ENCODE data around the gene NTM. TPM values are rescaled to one million over a fixed set of nuclear protein-coding genes. Genes with fewer than 3 reads are reported as not detected.

NTM gene
- total and polyA plus RNA-seq, 2 of the 8 experiments (the other 6 are each of a cell fraction or from before 2014, with no cell fraction given): 13.4 to 20.0 TPM

DNA sequence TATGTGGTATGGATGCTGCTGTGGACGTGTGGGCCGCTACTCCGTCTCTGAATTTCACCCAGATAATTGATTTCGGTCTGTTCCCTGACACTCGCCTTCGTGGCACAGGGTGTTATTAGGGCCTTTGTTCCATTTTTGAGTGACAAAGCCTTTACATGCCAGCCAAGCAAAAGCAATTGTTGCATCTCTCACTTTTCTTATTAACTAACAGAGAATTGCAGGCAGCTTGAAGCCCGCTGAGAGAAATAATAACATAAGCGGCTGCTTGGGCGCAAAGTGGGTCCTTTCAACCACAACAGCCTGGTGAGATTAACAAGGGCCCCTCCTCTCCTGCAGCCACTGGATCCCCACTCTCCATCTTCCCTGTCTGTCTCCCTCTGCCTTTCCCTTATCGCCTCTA is 449.4 kb downstream of the NTM start:
- Histone ChIP-seq H2BK5ac (ENCODE audit: low read depth, low read length) (no peak overlapping the region), H3K4me3 (ENCODE audit: extremely low read depth in 1 of 4, insufficient read depth in 2 of 4, low read depth in 3 of 4, low read length in 4 of 4) (no peak overlapping the region), H4K8ac (ENCODE audit: extremely low read depth, insufficient read depth, low read length) (no peak overlapping the region), H3K56ac (replicated peaks; ENCODE audit: insufficient read length, low read depth, low read length) (no peak overlapping the region), H2AK5ac (ENCODE audit: low read depth, low read length) (no peak overlapping the region), H2BK15ac (ENCODE audit: low read length) (no peak overlapping the region), H4K91ac (replicated peaks; ENCODE audit: insufficient read length, low read length) (no peak overlapping the region), H4K20me1 (replicated peaks in 1 of 2; ENCODE audit: control insufficient read depth in 1 of 2, insufficient read depth in 2 of 2, low read length in 2 of 2) (no peaks in the 10 kb centered on the region), H3K4ac (replicated peaks; ENCODE audit: insufficient read length, low read depth, low read length) (no peak overlapping the region), H3K4me1 (replicated peaks in 1 of 4; ENCODE audit: control insufficient read depth in 3 of 4, insufficient read depth in 4 of 4, low read length in 3 of 4) (peaks cover 0 to 14% (median 7%) of the 10 kb centered on the region in 4 experiments; a peak in 5 of 7 replicates), H4K5ac (ENCODE audit: insufficient read length, low read depth, low read length) (no peak overlapping the region), H2BK120ac (replicated peaks; ENCODE audit: low read depth, low read length) (no peak overlapping the region), H3K18ac (ENCODE audit: extremely low read depth, low read length) (no peak overlapping the region), H3K27me3 (replicated peaks in 1 of 4; ENCODE audit: control insufficient read depth in 3 of 4, extremely low read depth in 1 of 4, insufficient read depth in 3 of 4, low read length in 3 of 4) (no peaks in the 10 kb centered on the region), H3K4me2 (ENCODE audit: insufficient read depth in 1 of 2, low read depth in 2 of 2, low read length in 2 of 2) (no peak overlapping the region), H3K23me2 (ENCODE audit: low read depth, low read length) (no peaks in the 10 kb centered on the region), H3K27ac (ENCODE audit: low read depth, low read length) (no peak overlapping the region), H3K9me3 (ENCODE audit: insufficient read depth in 2 of 2, low read depth in 1 of 2, low read length in 1 of 2) (no peaks in the 10 kb centered on the region), H2BK20ac (ENCODE audit: low read length) (no peak overlapping the region), H2BK12ac (ENCODE audit: low read depth, low read length) (no peak overlapping the region), H2AFZ (ENCODE audit: low read length) (no peak overlapping the region), H3K9ac (replicated peaks in 1 of 4; ENCODE audit: extremely low read depth in 1 of 4, low read depth in 3 of 4, low read length in 3 of 4) (no peak overlapping the region), H3K79me2 (ENCODE audit: control insufficient read depth in 1 of 2, insufficient read depth in 2 of 2, low read length in 2 of 2) (no peaks in the 10 kb centered on the region), H3K23ac (ENCODE audit: insufficient read length) (no peak overlapping the region), H3K14ac (ENCODE audit: insufficient read length) (no peak overlapping the region), H3K79me1 (ENCODE audit: low read depth, low read length) (no peaks in the 10 kb centered on the region), H3K36me3 (ENCODE audit: control insufficient read depth in 2 of 4, insufficient read depth in 4 of 4, low read length in 3 of 4) (no peaks in the 10 kb centered on the region)
- ChIA-PET POLR2A (ENCODE audit: partially characterized antibody) (no interaction called here), CTCF (ENCODE audit: partially characterized antibody) (no interaction called here)
- DNase-seq (ENCODE audit: low read depth in 1 of 2, low spot score in 2 of 2) (no peak), FAIRE-seq (no peak)
- TF ChIP-seq MAFK (IDR thresholded peaks at IDR 0.05; ENCODE audit: low read depth, low read length) (no peak), SP1 (IDR thresholded peaks at IDR 0.05; ENCODE audit: low read depth, low read length) (no peak), TAF7 (optimal IDR thresholded peaks at IDR 0.05; ENCODE audit: borderline replicate concordance, low read depth, low read length) (no peak), POLR2A (IDR thresholded peaks at IDR 0.05; ENCODE audit: control extremely low read depth in 1 of 2, low read depth in 2 of 2, low read length in 2 of 2) (no peak), SP4 (IDR thresholded peaks at IDR 0.05; ENCODE audit: low read length) (no peak), HDAC6 (IDR thresholded peaks at IDR 0.05; ENCODE audit: low read depth, low read length) (no peak), POLR2AphosphoS5 (IDR thresholded peaks at IDR 0.05; ENCODE audit: low read depth, low read length) (no peak), SP2 (IDR thresholded peaks at IDR 0.05; ENCODE audit: low read length) (no peak), GTF2F1 (IDR thresholded peaks at IDR 0.05; ENCODE audit: borderline replicate concordance, low read depth, low read length) (no peak), RFX5 (IDR thresholded peaks at IDR 0.05; ENCODE audit: borderline replicate concordance, low read depth, low read length) (no peak), BACH1 (IDR thresholded peaks at IDR 0.05; ENCODE audit: low read length) (no peak)
- TF ChIP-seq, protein P1, sequence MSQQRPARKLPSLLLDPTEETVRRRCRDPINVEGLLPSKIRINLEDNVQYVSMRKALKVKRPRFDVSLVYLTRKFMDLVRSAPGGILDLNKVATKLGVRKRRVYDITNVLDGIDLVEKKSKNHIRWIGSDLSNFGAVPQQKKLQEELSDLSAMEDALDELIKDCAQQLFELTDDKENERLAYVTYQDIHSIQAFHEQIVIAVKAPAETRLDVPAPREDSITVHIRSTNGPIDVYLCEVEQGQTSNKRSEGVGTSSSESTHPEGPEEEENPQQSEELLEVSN (IDR thresholded peaks at IDR 0.05): no peak
- 95% methylated on average over 10 of the region's 10 CpGs; no CpG with 5 or more reads in 1 of the 2 experiments for WGBS, 2 experiments (ENCODE audit: extremely low coverage in 1 of 2, insufficient coverage in 1 of 2, insufficient read length in 1 of 2, insufficient replicate concordance in 2 of 2, low coverage in 1 of 2, low lambda C conversion rate in 2 of 2, missing lambda C conversion rate in 1 of 2)
